Endothelial cell of umbilical vein (primary cell): ENCODE data around the gene DYNC1H1. TPM values are rescaled to one million over a fixed set of nuclear protein-coding genes. Genes with fewer than 3 reads are reported as not detected.

ENCODE experiments used
- BruUV-seq: library from RNA; stranded (reverse); fragments of 400-500 nt; replicated peaks from 2 replicates; lab custom pipeline; 2021; lab: Mats Ljungman, UMichigan
- CTCF ChIA-PET: fragments of 300-600, 350-600 bp; sonication (Branson Sonifier 250); formaldehyde crosslinking; loops from one replicate; lab custom pipeline; 2021; ENCODE audit warnings: antibody characterized with exemption, inconsistent platforms; lab: Charles Lee
- POLR2A ChIA-PET: fragments of 300-600, 350-600 bp; sonication (Branson Sonifier 250); formaldehyde crosslinking; loops from one replicate; lab custom pipeline; 2021; ENCODE audit warnings: antibody characterized with exemption, inconsistent platforms; lab: Charles Lee
- DNase-seq: peaks from one replicate; pipeline ENCODE4 v3.0.0-alpha.2; 2011; ENCODE audit warnings: low read depth, low spot score
- FAIRE-seq: peaks from 2 replicates; lab custom pipeline; 2011; peaks lifted over from hg19 to GRCh38; lab: Jason Lieb, UNC
- H2AFZ ChIP-seq: 2 replicates; pipeline ENCODE4 v1.6.0; 2012; ENCODE audit warnings: low read depth, low read length, control low read depth, inconsistent platforms
- H3K27ac ChIP-seq: 2 replicates; pipeline ENCODE4 v1.5.1; 2011; ENCODE audit warnings: low read depth, mild to moderate bottlenecking, control low read depth, low read length, moderate library complexity; ENCODE audit not compliant: insufficient read depth
- H3K27me3 ChIP-seq, 2 experiments: 2 replicates each; pipeline versions ENCODE4 v1.6.0 to v1.6.1; 2011; ENCODE audit warnings: low read length in 2 of 2, mixed read lengths in 1 of 2; ENCODE audit not compliant: control insufficient read depth in 2 of 2, insufficient read depth in 2 of 2
- H3K36me3 ChIP-seq, 2 experiments: 2 replicates in 1 of 2; 3 replicates in 1 of 2; pipeline ENCODE4 v1.5.1; 2011; ENCODE audit warnings: low read length in 2 of 2, mild to moderate bottlenecking in 1 of 2, moderate library complexity in 1 of 2; ENCODE audit not compliant: control insufficient read depth in 2 of 2, insufficient read depth in 2 of 2; ENCODE audit errors: extremely low read depth in 1 of 2
- H3K4me1 ChIP-seq: 3 replicates; pipeline ENCODE4 v1.5.1; 2011; ENCODE audit warnings: mild to moderate bottlenecking, low read length; ENCODE audit not compliant: control insufficient read depth, insufficient read depth; ENCODE audit errors: extremely low read depth
- H3K4me2 ChIP-seq: 2 replicates; pipeline ENCODE4 v1.6.1; 2011; ENCODE audit warnings: low read length, control low read depth, mixed read lengths; ENCODE audit not compliant: insufficient read depth
- H3K4me3 ChIP-seq, 3 experiments: fragments of 200-600 bp in 1 of 3; sonication (generic), shearing (Covaris generic) in 1 of 3; replicated peaks in 1 of 3; 2 replicates each; pipeline ENCODE4 v1.5.1; 2011 to 2016; ENCODE audit warnings: control low read depth in 3 of 3, low read length in 3 of 3, mild to moderate bottlenecking in 2 of 3, inconsistent platforms in 1 of 3, low read depth in 1 of 3, moderate library complexity in 1 of 3; ENCODE audit not compliant: insufficient read depth in 1 of 3
- H3K79me2 ChIP-seq: 2 replicates; pipeline ENCODE4 v1.6.0; 2012; ENCODE audit warnings: low read length, inconsistent platforms; ENCODE audit not compliant: control insufficient read depth, insufficient read depth
- H3K9ac ChIP-seq: replicated peaks from 2 replicates; pipeline ENCODE3; 2011; ENCODE audit warnings: low read length, control low read depth; ENCODE audit not compliant: insufficient read depth; ENCODE audit errors: extremely low read depth
- H3K9me1 ChIP-seq: replicated peaks from 3 replicates; pipeline ENCODE4 v1.6.0; 2011; ENCODE audit warnings: mild to moderate bottlenecking, low read length; ENCODE audit not compliant: control insufficient read depth, insufficient read depth; ENCODE audit errors: extremely low read depth
- H3K9me3 ChIP-seq: replicated peaks from 2 replicates; pipeline ENCODE4 v1.5.1; 2012; ENCODE audit warnings: low read length, inconsistent platforms; ENCODE audit not compliant: control insufficient read depth, insufficient read depth
- H4K20me1 ChIP-seq: replicated peaks from 2 replicates; pipeline ENCODE3; 2011; ENCODE audit warnings: mild to moderate bottlenecking, low read length; ENCODE audit not compliant: control insufficient read depth, insufficient read depth; ENCODE audit errors: extremely low read depth
- CTCF ChIP-seq, 2 donors: IDR thresholded peaks; 1 replicate in 1 of 2; 2 replicates in 1 of 2; pipeline ENCODE4 v1.5.1; 2011; ENCODE audit warnings: low read length in 2 of 2, mild to moderate bottlenecking in 2 of 2, moderate library complexity in 2 of 2, control low read depth in 1 of 2, inconsistent platforms in 1 of 2, low read depth in 1 of 2; ENCODE audit not compliant: insufficient read depth in 1 of 2; ENCODE audit errors: extremely low read depth in 1 of 2
- EZH2 ChIP-seq: IDR thresholded peaks from 2 replicates; pipeline ENCODE4 v1.6.1; 2012; ENCODE audit warnings: borderline replicate concordance, low read depth, mild to moderate bottlenecking, moderate library complexity, low read length, inconsistent platforms; ENCODE audit not compliant: severe bottlenecking
- GATA2 ChIP-seq: IDR thresholded peaks from 2 replicates; pipeline ENCODE4 v1.7.0; 2011; ENCODE audit warnings: low read depth, mild to moderate bottlenecking, moderate library complexity, mixed read lengths, low read length; ENCODE audit not compliant: insufficient read length, insufficient read depth
- MAX ChIP-seq: IDR thresholded peaks from 2 replicates; pipeline ENCODE4 v1.6.1; 2011; ENCODE audit not compliant: insufficient read depth, insufficient read length
- POLR2A ChIP-seq: IDR thresholded peaks from 2 replicates; pipeline ENCODE4 v1.6.1; 2012; ENCODE audit warnings: low read depth, mild to moderate bottlenecking, control low read depth, low read length
- dilution Hi-C: fragments of 300-500 bp; cut with MboI; formaldehyde crosslinking; loops from one replicate; pipeline ENCODE4 v1.15.0; 2019; ENCODE audit warnings: low sequenced_read_pairs; ENCODE audit not compliant: extremely low pct_ligation_motif_present
- intact Hi-C: fragments of 100-400 bp; cut with micrococcal nuclease; formaldehyde crosslinking; loops from one replicate; pipeline ENCODE4 v1.10.0; 2022
- polyA plus RNA-seq, 4 experiments: library from polyadenylated mRNA; depleted of rRNA in 3 of 4; stranded (reverse) in 3 of 4; unstranded in 1 of 4; fragments of >200 nt; gene quantifications; 2 replicates each; pipeline versions ENCODE4 v1.2.1 to v1.2.3, GENCODE V29; 2011 to 2012; ENCODE audit warnings: missing spikeins in 1 of 4
- total RNA-seq: library from RNA; stranded (reverse); gene quantifications from 2 replicates; pipeline ENCODE4 v1.2.3, GENCODE V29; 2021

Gene DYNC1H1
- total and polyA plus RNA-seq, 2 donors (not counting 3 experiments of a cell fraction or from before 2014, with no cell fraction given), result 254 to 648 TPM

- H2AFZ ChIP-seq, result no peak overlapping the region
- no peaks in the 10 kb centered on the region for H3K9me1 ChIP-seq
- no peaks in the 10 kb centered on the region for H4K20me1 ChIP-seq
- FAIRE-seq (no peak), DNase-seq (no peak)
- H3K4me1 ChIP-seq, result no peaks in the 10 kb centered on the region
- intact Hi-C loops, result loop anchor here (2.0 to 10.0 kb wide), 2 partner anchors 51 to 393 kb away; no protein-coding TSS in a partner anchor
- dilution Hi-C loops, result no loop called here
- no peaks in the 10 kb centered on the region for H3K79me2 ChIP-seq
- no peaks in the 10 kb centered on the region for H3K36me3 ChIP-seq
- TF ChIP-seq GATA2, result no peak
- no peak for TF ChIP-seq CTCF (IDR thresholded peaks at IDR 0.05; ENCODE audit: extremely low read depth in 1 of 2, insufficient read depth in 1 of 2, low read depth in 1 of 2, low read length in 2 of 2)
- TF ChIP-seq POLR2A, result no peak
- no peak for TF ChIP-seq MAX
- TF ChIP-seq EZH2, result no peak
- H3K9me3 ChIP-seq, result no peaks in the 10 kb centered on the region
- POLR2A ChIA-PET, result interaction anchor here (1.5 kb wide), 1 partner anchor 34 kb away, joined by 3 read pairs; no protein-coding TSS in a partner anchor
- no TSS peak for BruUV-seq
- H3K27me3 ChIP-seq, result no peaks in the 10 kb centered on the region
- CTCF ChIA-PET, result interaction anchor here (0.6 to 5.0 kb wide), 11 partner anchors 8 to 390 kb away, joined by 3 to 87 read pairs (median 10); no protein-coding TSS in a partner anchor
- H3K4me3 ChIP-seq, result no peak overlapping the region
- H3K27ac ChIP-seq, result no peak overlapping the region
- no peak overlapping the region for H3K9ac ChIP-seq
- H3K4me2 ChIP-seq, result no peak overlapping the region
Observed at GRCh38 chr14:102097441-102098135, 133.2 kb downstream of the DYNC1H1 start.
